Uterus (tissue), 2 donors: Measurements from ENCODE around the gene LYSMD2.

Experiments used
- POLR2A ChIP-seq, 2 donors: fragments of 450-650 bp; IDR thresholded peaks; one replicate each; pipeline ENCODE4 v1.6.1; 2016; ENCODE audit warnings: antibody characterized with exemption in 2 of 2, mild to moderate bottlenecking in 1 of 2, moderate library complexity in 1 of 2
- TF ChIP-seq, protein P1 (sequence below), 4 experiments: fragments of 200-600 bp in 2 of 4; fragments of 450-650 bp in 2 of 4; sonication (generic) in 2 of 4; IDR thresholded peaks; one replicate each; pipeline ENCODE4 v1.5.1; 2016 to 2019; ENCODE audit warnings: antibody characterized with exemption in 4 of 4, mild to moderate bottlenecking in 2 of 4, moderate library complexity in 1 of 4

DNA sequence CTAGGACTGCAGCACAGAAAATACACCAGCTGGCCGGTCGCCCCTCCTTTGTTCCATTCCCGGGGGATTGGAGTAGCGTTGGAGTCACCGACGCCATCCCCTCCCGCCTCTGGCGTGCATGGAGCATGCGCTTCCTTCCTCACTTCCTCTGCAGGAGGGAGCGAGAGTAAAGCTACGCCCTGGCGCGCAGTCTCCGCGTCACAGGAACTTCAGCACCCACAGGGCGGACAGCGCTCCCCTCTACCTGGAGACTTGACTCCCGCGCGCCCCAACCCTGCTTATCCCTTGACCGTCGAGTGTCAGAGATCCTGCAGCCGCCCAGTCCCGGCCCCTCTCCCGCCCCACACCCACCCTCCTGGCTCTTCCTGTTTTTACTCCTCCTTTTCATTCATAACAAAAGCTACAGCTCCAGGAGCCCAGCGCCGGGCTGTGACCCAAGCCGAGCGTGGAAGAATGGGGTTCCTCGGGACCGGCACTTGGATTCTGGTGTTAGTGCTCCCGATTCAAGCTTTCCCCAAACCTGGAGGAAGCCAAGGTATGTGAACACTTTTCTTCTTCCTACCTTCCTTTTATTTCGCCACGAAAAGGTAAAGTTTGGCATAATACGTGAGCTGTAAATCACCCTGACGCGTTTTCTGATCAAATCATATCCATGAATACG, 56.0 kb downstream of the LYSMD2 start, which contains the start of gene SCG3:
- TF ChIP-seq, protein P1, sequence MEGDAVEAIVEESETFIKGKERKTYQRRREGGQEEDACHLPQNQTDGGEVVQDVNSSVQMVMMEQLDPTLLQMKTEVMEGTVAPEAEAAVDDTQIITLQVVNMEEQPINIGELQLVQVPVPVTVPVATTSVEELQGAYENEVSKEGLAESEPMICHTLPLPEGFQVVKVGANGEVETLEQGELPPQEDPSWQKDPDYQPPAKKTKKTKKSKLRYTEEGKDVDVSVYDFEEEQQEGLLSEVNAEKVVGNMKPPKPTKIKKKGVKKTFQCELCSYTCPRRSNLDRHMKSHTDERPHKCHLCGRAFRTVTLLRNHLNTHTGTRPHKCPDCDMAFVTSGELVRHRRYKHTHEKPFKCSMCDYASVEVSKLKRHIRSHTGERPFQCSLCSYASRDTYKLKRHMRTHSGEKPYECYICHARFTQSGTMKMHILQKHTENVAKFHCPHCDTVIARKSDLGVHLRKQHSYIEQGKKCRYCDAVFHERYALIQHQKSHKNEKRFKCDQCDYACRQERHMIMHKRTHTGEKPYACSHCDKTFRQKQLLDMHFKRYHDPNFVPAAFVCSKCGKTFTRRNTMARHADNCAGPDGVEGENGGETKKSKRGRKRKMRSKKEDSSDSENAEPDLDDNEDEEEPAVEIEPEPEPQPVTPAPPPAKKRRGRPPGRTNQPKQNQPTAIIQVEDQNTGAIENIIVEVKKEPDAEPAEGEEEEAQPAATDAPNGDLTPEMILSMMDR (IDR thresholded peaks at IDR 0.05) = no peak
- TF ChIP-seq POLR2A (IDR thresholded peaks at IDR 0.05) = no peak
